Hepatocyte (in vitro differentiated cells): ENCODE measurements around the gene ROR1.

Experiments
- CTCF ChIP-seq: fragments of 200-600 bp; sonication (generic); IDR thresholded peaks from 2 replicates; pipeline ENCODE4 v1.5.1; 2016; ENCODE audit warnings: antibody characterized with exemption, mild to moderate bottlenecking; ENCODE audit not compliant: poor library complexity
- EZH2 ChIP-seq: fragments of 200-600 bp; sonication (generic); IDR thresholded peaks from 2 replicates; pipeline ENCODE4 v1.6.1; 2016; ENCODE audit warnings: antibody characterized with exemption, mild to moderate bottlenecking, borderline replicate concordance
- EZH2phosphoT487 ChIP-seq: fragments of 200-600 bp; sonication (generic); IDR thresholded peaks from one replicate; pipeline ENCODE4 v1.6.1; 2018; ENCODE audit warnings: antibody characterized with exemption, mild to moderate bottlenecking, low read depth, moderate library complexity; ENCODE audit not compliant: unreplicated experiment, severe bottlenecking

GRCh38 chr1:63777286-63777685, 3.5 kb downstream of the ROR1 start:
- TF ChIP-seq CTCF (peak; percentile 9), EZH2 (no peak), EZH2phosphoT487 (no peak)
